Kidney tubule cell (primary cell): ENCODE results near the gene CDHR3.
A peak's percentile ranks its signal among the peaks of the same experiment; 100 is the strongest.

ENCODE experiments used
- DNase-seq: peaks from one replicate; pipeline ENCODE4 v3.0.0-alpha.2; 2018; ENCODE audit warnings: low spot score

Gene CDHR3

GRCh38 chr7:106029451-106029850 lies 66.4 kb downstream of the CDHR3 start:
- DNase-seq: no peak

GRCh38 chr7:106029941-106030340 lies 66.9 kb downstream of the CDHR3 start:
- DNase-seq: no peak

GRCh38 chr7:106031300-106032035 lies 68.4 kb downstream of the CDHR3 start:
- no peak for DNase-seq

- no peak for DNase-seq
Measured at GRCh38 chr7:106032295-106032694, 69.2 kb downstream of the CDHR3 start.

DNA sequence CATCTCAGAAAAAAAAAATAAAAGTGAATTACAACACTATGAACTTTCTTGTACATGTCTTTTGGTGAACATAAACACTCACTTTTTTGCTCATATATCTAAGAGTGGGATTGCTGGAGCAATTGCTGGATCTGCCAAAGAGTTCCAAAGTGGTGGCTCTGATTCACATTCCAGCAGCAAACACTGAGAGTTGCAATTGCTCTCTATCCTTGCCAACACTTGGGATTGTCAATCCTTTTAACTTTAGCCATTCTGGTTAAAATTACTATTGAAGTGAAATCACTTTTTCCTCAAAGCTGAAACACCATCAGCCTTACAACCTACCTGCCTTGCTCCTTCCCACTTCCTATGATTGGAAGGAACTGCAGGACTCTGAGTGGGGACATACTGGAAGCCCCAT lies 70.7 kb downstream of the CDHR3 start:
- no peak for DNase-seq

GRCh38 chr7:106034383-106034782 lies 71.3 kb downstream of the CDHR3 start:
- no peak for DNase-seq

DNA sequence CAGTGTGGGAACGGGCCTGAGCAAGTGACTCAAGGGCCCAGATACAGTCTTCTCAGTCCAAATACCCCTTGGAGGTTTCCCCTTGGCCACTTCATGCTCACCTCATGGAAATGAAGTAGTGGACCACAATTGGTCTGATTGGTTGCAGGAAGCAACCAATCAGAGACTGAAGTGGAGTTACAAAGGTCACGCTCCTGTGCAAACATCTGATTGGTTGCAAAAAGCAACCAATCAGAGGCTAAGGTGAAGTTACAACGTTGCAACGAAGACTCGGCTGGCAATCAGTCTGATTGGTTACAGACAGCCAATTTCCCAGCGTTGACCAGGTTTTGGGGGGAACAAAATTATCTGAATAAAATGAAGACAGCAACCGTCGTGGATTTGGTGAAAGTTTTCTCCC lies 72.5 kb downstream of the CDHR3 start:
- no peak for DNase-seq

- DNase-seq: no peak
Measured at GRCh38 chr7:106036004-106036403, 72.9 kb downstream of the CDHR3 start.

DNA sequence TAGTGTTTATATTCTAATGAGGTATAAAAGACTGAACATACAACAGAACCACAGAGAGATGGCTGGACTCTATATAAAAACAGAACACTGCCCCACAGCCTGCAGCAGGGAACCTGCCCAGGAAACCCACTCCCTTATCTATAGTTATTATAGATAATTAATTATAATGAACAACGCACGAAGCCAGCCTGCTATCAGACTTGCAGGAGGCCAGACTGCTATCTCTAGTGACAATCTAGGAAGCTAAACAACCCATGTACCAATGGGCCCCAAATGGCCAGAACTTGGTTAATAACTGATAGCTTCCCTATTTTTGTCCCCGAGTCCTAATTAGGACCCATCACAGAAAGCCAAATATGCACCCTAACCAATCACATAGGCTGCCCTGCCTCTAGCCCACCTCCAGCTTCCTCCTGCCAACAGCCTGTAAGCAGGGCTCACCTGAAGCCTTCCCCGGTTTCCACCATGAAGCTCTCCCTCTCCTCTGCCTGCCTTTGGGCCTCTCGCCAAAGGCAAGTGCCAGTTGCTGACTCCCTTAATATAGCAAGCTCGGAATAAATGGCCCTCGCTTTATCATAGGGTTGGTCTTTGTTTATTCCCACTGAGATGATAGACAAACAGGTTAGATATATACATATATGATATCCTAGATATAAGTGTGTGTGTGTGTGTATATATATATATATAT lies 74.6 kb downstream of the CDHR3 start:
- DNase-seq: no peak

GRCh38 chr7:106038289-106038688 lies 75.2 kb downstream of the CDHR3 start:
- DNase-seq: no peak

DNA sequence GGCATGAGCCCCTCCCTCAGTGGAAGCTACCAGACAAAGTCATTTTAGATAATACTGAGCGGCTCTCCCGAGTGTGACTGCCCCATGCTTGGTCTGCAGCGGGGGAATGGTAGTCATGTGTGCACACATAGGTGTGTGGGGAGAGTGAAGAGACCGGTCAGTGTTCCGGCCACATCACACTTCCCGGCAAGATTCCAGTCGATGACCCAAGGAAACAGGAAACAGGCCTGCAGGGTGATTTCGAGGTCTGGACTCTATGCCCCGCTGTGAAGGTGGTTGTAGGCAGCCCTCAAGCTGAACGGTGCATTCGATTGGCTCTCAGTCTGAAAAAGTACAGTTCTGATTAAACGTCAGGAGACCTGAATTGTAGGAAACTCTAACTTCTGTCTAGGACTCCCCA lies 75.9 kb downstream of the CDHR3 start:
- no peak for DNase-seq

- DNase-seq: no peak
Measured at GRCh38 chr7:106039486-106040060, 76.5 kb downstream of the CDHR3 start.

DNA sequence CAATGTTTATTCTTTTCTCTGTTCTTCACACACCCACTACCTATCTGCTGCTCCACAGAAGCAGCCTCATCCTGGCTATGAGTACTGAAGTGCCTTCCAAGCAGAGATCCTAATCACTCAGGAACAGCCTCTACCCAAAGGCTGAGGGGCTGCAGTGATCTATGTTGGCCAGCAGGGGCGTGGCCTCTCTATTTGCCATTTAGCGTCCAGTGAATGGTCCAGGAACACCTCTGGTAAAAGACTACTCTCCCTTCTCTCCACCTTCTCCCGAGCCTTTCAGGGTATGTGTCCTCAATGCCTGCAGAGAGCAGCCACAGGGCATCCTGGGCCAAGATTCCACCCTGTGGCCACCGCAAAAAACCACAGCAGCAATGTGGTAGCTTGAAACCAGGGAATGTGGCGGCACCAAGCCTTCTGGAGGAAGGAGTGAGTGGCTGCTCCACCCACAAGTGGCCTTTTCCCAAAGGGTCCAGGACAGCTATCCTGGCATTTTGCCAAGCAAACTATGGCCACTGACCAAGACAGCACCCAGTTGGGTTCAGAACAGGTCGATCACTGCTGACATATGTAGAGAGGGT lies 78.2 kb downstream of the CDHR3 start:
- DNase-seq: peak; percentile 56

DNA sequence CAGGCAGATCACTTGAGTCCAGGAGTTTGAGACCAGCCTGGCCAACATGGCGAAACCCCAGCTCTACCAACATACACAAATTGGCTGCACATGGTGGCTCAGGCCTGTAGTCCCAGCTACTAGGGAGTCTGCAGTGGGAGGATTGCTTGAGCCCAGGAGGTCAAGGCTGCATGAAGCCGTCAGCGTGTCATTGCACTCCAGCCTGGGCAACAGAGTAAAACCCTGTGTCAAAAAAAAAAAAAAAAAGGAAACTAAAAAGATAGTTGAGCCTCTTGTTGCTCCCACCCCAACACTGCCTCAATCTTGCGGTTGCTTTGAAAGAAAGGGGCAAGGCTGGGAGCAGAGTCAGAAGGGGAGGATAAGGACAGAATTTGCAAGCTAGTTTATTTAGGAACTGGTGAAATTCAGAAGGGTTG lies 79.1 kb downstream of the CDHR3 start:
- DNase-seq: no peak

- no peak for DNase-seq
Measured at GRCh38 chr7:106045139-106045538, 82.1 kb downstream of the CDHR3 start.

DNA sequence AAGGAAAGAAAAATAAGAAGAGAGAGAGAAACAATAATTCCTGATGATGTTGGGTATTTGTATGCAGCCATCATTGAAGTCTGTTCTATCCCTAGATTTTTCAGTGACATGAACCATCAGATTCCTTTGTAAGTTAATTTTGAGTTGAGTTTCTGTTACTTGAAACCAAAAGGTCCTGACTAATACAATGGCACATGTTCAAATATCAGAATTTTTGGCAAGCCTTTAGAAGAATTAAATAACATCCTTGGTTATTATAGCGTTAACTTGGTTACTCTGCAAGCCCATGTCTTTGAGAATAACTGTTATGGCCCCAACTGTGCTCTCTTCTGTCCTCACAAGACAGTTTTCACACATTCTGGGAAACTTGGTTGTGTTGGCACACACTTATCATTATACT lies 82.5 kb downstream of the CDHR3 start:
- DNase-seq: no peak

GRCh38 chr7:106047184-106047583 lies 84.1 kb downstream of the CDHR3 start:
- DNase-seq: no peak

- no peak for DNase-seq
Measured at GRCh38 chr7:106047818-106048705, 85.0 kb downstream of the CDHR3 start.

DNA sequence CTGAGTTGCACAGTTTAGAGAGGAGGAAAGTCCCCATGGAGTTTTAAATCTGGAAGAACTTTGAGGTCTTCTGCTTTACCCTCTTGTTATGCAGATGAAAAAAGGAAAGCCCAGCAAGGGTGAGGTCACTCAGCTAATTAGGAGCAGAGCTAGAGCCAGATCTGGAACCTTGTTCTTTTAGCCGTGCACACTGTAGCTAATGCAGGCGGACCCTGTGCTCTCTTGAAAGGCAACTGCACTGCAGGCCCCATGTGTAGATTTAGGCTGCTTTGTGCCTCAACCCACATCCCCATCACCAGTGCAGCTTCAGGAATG lies 85.6 kb downstream of the CDHR3 start:
- no peak for DNase-seq

GRCh38 chr7:106049139-106049752 lies 86.2 kb downstream of the CDHR3 start:
- no peak for DNase-seq

DNA sequence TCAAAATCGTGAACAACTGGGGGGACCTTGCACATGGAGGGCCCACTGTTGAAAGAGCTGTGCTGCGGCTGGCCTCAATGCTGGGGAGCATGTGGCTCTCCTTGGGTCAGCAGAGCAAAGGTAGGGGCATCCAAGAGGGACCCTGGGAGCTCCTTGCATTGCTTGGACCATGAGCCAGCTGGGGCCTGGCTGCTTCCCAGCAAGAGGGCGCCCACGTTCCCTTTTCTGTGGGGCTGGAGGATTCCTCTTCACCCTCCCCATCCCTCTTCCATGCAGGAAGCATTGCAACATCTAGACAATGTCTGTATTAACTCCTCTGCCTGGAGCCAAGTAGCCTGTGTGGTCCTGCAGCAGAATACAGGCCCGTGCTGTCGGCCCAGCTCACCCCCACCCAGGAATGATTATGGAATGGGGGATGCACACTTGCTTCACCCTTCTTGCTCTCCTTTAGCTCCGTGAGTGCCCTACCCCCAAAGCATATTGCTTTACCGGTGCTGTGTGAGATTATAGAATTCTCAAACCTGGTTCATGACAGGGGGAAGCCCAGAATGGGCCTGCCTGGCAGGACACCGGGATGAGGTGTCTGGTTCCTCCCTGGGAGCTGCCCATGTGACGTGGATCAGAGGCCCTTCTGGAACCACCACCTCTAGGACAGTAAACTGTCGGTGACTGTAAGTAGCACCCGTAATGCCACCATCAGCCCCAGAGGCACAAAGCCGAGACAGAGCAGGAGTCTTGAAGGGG lies 87.1 kb downstream of the CDHR3 start:
- DNase-seq: no peak
